ENCODE data around the gene MRPL24.

DNA sequence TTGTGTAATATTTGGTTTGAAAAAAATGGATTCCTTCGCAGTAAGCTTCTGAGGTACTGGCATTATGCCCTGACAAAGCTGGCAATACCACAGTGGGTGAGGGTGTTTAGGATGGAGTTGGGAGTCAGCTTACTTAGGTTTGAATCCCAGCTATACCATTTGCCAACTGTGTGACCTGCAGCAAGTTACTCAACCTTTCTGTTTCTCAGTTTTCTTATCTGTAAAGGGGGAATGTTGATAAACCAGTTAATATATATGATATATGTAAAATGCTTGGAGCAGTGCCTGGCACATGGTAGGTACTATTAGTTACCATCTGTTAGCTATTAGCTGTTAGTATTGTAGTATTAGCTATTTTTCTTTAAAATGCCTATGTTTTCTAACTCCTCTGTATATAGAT is 15.5 kb upstream of the MRPL24 start:
- TF ChIP-seq CTCF (IDR thresholded peaks at IDR 0.05; ENCODE audit: low read length) (no peak), EZH2 (optimal IDR thresholded peaks at IDR 0.05; ENCODE audit: low read depth, low read length) (no peak)

Data from MM.1S (cell line).